Stomach smooth muscle (tissue), 2 donors: ENCODE results near the gene ST14.
A peak's percentile ranks its signal among the peaks of the same experiment; 100 is the strongest.

ENCODE experiments used
- H3K27ac ChIP-seq: one replicate; pipeline ENCODE4 v1.7.0; 2013; ENCODE audit warnings: mild to moderate bottlenecking, low read length, inconsistent platforms
- H3K27me3 ChIP-seq, 2 donors: one replicate each; pipeline ENCODE4 v1.7.0; 2013; ENCODE audit warnings: low read length in 2 of 2; ENCODE audit not compliant: insufficient read depth in 2 of 2, control insufficient read depth in 1 of 2
- H3K36me3 ChIP-seq, 2 donors: one replicate each; pipeline ENCODE4 v1.7.0; 2013; ENCODE audit warnings: low read length in 2 of 2; ENCODE audit not compliant: control insufficient read depth in 2 of 2, insufficient read depth in 2 of 2
- H3K4me1 ChIP-seq: one replicate; pipeline ENCODE4 v1.7.0; 2013; ENCODE audit warnings: low read length; ENCODE audit not compliant: control insufficient read depth, insufficient read depth
- H3K4me3 ChIP-seq, 2 donors: one replicate each; pipeline ENCODE4 v1.7.0; 2013; ENCODE audit warnings: low read length in 2 of 2
- H3K9ac ChIP-seq, 2 donors: one replicate each; pipeline ENCODE4 v1.7.0; 2013; ENCODE audit warnings: low read length in 2 of 2, mild to moderate bottlenecking in 1 of 2
- H3K9me3 ChIP-seq, 2 donors: one replicate each; pipeline ENCODE4 v1.7.0; 2013; ENCODE audit warnings: low read length in 2 of 2; ENCODE audit not compliant: control insufficient read depth in 2 of 2
- donor health status: healthy.
- donor health status: Pancreatic carcinoma.

Gene ST14

GRCh38 chr11:130122141-130122575, 37.4 kb upstream of the ST14 start:
- Histone ChIP-seq H3K36me3 (peaks cover 26 to 37% of the 10 kb centered on the region in 2 donors), H3K9ac (no peak overlapping the region), H3K27ac (no peak overlapping the region), H3K4me3 (no peak overlapping the region), H3K4me1 (no peaks in the 10 kb centered on the region), H3K27me3 (no peaks in the 10 kb centered on the region), H3K9me3 (no peaks in the 10 kb centered on the region)

GRCh38 chr11:130123414-130124040, 36.1 kb upstream of the ST14 start:
- no peak overlapping the region for H3K27ac ChIP-seq
- H3K9me3 ChIP-seq: no peaks in the 10 kb centered on the region
- H3K36me3 ChIP-seq: peaks cover 38 to 47% of the 10 kb centered on the region in 2 donors
- no peak overlapping the region for H3K9ac ChIP-seq
- no peak overlapping the region for H3K4me3 ChIP-seq
- no peaks in the 10 kb centered on the region for H3K4me1 ChIP-seq
- H3K27me3 ChIP-seq: no peaks in the 10 kb centered on the region

- no peaks in the 10 kb centered on the region for H3K27me3 ChIP-seq
- no peak overlapping the region for H3K27ac ChIP-seq
- no peak overlapping the region for H3K9ac ChIP-seq
- H3K4me1 ChIP-seq: no peaks in the 10 kb centered on the region
- H3K9me3 ChIP-seq: no peaks in the 10 kb centered on the region
- H3K36me3 ChIP-seq: peaks cover 43 to 52% of the 10 kb centered on the region in 2 donors
- no peak overlapping the region for H3K4me3 ChIP-seq
These were observed 35.5 kb upstream of the ST14 start for GRCh38 chr11:130124096-130124495.

GRCh38 chr11:130125638-130126037, 33.9 kb upstream of the ST14 start:
- peaks cover 51 to 62% of the 10 kb centered on the region in 2 donors for H3K36me3 ChIP-seq
- H3K9me3 ChIP-seq: no peaks in the 10 kb centered on the region
- no peak overlapping the region for H3K4me3 ChIP-seq
- no peaks in the 10 kb centered on the region for H3K27me3 ChIP-seq
- no peak overlapping the region for H3K27ac ChIP-seq
- H3K4me1 ChIP-seq: no peaks in the 10 kb centered on the region
- no peak overlapping the region for H3K9ac ChIP-seq

GRCh38 chr11:130126516-130126915, 33.1 kb upstream of the ST14 start:
- no peaks in the 10 kb centered on the region for H3K27me3 ChIP-seq
- no peak overlapping the region for H3K4me3 ChIP-seq
- peaks cover 52 to 66% of the 10 kb centered on the region in 2 donors for H3K36me3 ChIP-seq
- H3K27ac ChIP-seq: no peak overlapping the region
- H3K4me1 ChIP-seq: no peaks in the 10 kb centered on the region
- no peaks in the 10 kb centered on the region for H3K9me3 ChIP-seq
- no peak overlapping the region for H3K9ac ChIP-seq

GRCh38 chr11:130127509-130127908, 32.1 kb upstream of the ST14 start:
- Histone ChIP-seq H3K9me3 (no peaks in the 10 kb centered on the region), H3K4me1 (no peaks in the 10 kb centered on the region), H3K27ac (no peak overlapping the region), H3K9ac (peak overlapping the region in 1 of 2 donors; percentile 30), H3K27me3 (no peaks in the 10 kb centered on the region), H3K36me3 (peaks cover 51 to 58% of the 10 kb centered on the region in 2 donors), H3K4me3 (no peak overlapping the region)

GRCh38 chr11:130128626-130129025, 31.0 kb upstream of the ST14 start:
- Histone ChIP-seq H3K9ac (no peak overlapping the region), H3K36me3 (peaks cover 47 to 52% of the 10 kb centered on the region in 2 donors), H3K4me3 (no peak overlapping the region), H3K9me3 (no peaks in the 10 kb centered on the region), H3K27ac (no peak overlapping the region), H3K27me3 (no peaks in the 10 kb centered on the region), H3K4me1 (no peaks in the 10 kb centered on the region)

- Histone ChIP-seq H3K27ac (no peak overlapping the region), H3K9me3 (no peaks in the 10 kb centered on the region), H3K4me1 (no peaks in the 10 kb centered on the region), H3K36me3 (peaks cover 51 to 60% of the 10 kb centered on the region in 2 donors), H3K9ac (no peak overlapping the region), H3K4me3 (no peak overlapping the region), H3K27me3 (no peaks in the 10 kb centered on the region)
These were observed 29.7 kb upstream of the ST14 start for GRCh38 chr11:130129922-130130321.

- Histone ChIP-seq H3K9me3 (no peaks in the 10 kb centered on the region), H3K36me3 (peaks cover 60 to 66% of the 10 kb centered on the region in 2 donors), H3K27ac (no peak overlapping the region), H3K27me3 (no peaks in the 10 kb centered on the region), H3K9ac (no peak overlapping the region), H3K4me1 (no peaks in the 10 kb centered on the region), H3K4me3 (no peak overlapping the region)
These were observed 27.4 kb upstream of the ST14 start for GRCh38 chr11:130131961-130132850.

GRCh38 chr11:130133716-130134115, 25.9 kb upstream of the ST14 start:
- Histone ChIP-seq H3K36me3 (peaks cover 53 to 63% of the 10 kb centered on the region in 2 donors), H3K27me3 (no peaks in the 10 kb centered on the region), H3K9ac (no peak overlapping the region), H3K4me3 (no peak overlapping the region), H3K4me1 (no peaks in the 10 kb centered on the region), H3K27ac (no peak overlapping the region), H3K9me3 (no peaks in the 10 kb centered on the region)

- peaks cover 52 to 58% of the 10 kb centered on the region in 2 donors for H3K36me3 ChIP-seq
These were observed 23.5 kb upstream of the ST14 start for GRCh38 chr11:130136107-130136506.

More at GRCh38 chr11:130136107-130136506, 23.5 kb upstream of the ST14 start:
- Histone ChIP-seq H3K9ac (no peak overlapping the region), H3K27ac (no peak overlapping the region), H3K27me3 (no peaks in the 10 kb centered on the region), H3K4me1 (no peaks in the 10 kb centered on the region), H3K4me3 (no peak overlapping the region), H3K9me3 (no peaks in the 10 kb centered on the region)
